ENCODE data around the gene GTF2IRD1. TPM values are rescaled to one million over a fixed set of nuclear protein-coding genes. Genes with fewer than 3 reads are reported as not detected.

Gene GTF2IRD1
- total and polyA plus RNA-seq, 2 of the 13 experiments (the other 11 are each of a cell fraction or from before 2014, with no cell fraction given): 16.5 to 26.7 TPM

DNA sequence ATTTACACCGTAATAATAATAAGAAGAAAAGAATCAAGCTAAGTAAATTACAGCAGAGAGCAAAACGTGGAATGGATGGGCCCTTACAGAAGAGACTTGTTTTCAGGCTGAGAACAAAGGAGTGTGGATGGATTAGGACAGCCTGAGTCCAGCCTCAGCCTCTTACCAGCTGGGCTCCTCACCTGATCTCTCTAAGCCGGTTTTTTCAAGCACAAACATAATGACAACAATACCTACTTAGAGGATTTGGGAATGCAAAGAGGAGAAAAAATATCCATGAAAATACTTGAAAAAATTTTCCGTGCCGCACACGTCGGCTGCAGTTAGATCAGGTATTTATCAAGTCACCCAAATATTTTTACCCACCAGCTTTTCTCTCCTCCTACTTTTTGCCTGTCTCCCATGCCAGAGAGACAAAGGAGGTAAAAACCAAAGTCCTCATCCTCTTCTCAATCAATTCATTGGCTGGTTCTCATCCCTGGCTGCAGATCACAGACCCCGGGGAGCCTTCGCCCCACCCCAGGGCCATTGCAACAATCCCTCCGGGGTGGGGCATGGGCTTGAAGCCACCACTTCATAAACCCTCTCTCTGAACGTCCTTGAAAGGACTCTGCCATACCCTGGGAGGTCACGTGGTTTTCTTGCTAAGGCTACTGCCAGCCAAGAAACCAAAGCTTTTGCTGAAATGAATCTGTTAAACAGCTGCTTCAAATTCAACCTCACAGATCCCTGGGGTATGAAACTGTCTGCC, 174.1 kb downstream of the GTF2IRD1 start (continued):
- 0 out of 2 replicates have a peak, but pooled peaks have one; percentile 19 for TF ChIP-seq ZSCAN9 (CRISPR knock-in tag; IDR thresholded peaks at IDR 0.05; ENCODE audit: borderline replicate concordance)
- TF ChIP-seq ZNF737 (CRISPR knock-in tag; IDR thresholded peaks at IDR 0.05; ENCODE audit: borderline replicate concordance): no peak
- no peak for TF ChIP-seq HMGA1 (CRISPR knock-in tag; conservative IDR thresholded peaks at IDR 0.05)
- no peak for TF ChIP-seq GFI1 (CRISPR knock-in tag; IDR thresholded peaks at IDR 0.05; ENCODE audit: borderline replicate concordance)
- TF ChIP-seq FOXJ3 (CRISPR knock-in tag; IDR thresholded peaks at IDR 0.05; ENCODE audit: borderline replicate concordance): peak; percentile 34; the same call in 1 of the 2 replicates

DNA sequence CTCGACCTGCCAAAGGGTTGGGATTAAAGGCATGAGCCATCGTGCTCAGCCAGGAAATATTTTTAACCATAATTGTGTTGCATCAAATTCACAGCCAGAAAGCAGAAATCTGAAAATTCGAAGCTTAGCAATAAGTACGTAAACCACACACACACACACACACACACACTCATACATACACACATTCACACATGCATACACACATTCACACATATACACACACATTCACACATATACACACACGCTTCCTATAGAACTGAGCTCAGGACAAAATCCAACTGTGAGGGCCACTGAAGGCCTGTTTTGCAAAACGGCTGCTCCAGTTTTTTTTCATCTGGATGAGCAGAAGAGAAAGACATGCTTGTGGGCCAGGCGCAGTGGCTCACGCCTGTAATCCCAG, 178.8 kb downstream of the GTF2IRD1 start:
- Histone ChIP-seq H3K79me2 (ENCODE audit: insufficient read depth, low read length) (no peaks in the 10 kb centered on the region), H3K4me2 (ENCODE audit: low read depth, low read length) (no peak overlapping the region), H2AFZ (ENCODE audit: low read length) (no peak overlapping the region), H3K4me3 (replicated peaks in 1 of 3; ENCODE audit: insufficient read depth in 1 of 3, low read depth in 2 of 3, low read length in 3 of 3) (no peak overlapping the region), H3K36me3 (replicated peaks in 1 of 2; ENCODE audit: control insufficient read depth in 1 of 2, insufficient read depth in 2 of 2, low read length in 2 of 2) (no peaks in the 10 kb centered on the region), H3K9me3 (ENCODE audit: low read length) (no peaks in the 10 kb centered on the region), H3K9ac (ENCODE audit: insufficient read depth, low read depth, low read length) (no peak overlapping the region), H3K4me1 (ENCODE audit: insufficient read depth, low read length) (peaks cover 79% of the 10 kb centered on the region), H3K27me3 (ENCODE audit: control insufficient read depth in 1 of 2, insufficient read depth in 2 of 2, low read length in 2 of 2) (no peaks in the 10 kb centered on the region), H4K20me1 (ENCODE audit: insufficient read depth, low read length) (no peaks in the 10 kb centered on the region), H3K27ac (ENCODE audit: extremely low read length, insufficient read depth, low read length) (no peak overlapping the region)
- ChIA-PET POLR2A (interaction anchor here (1.0 kb wide), 1 partner anchor 22 kb away, joined by 5 read pairs; no protein-coding TSS in a partner anchor), CTCF (ENCODE audit: low intra/inter-chr PET ratio, low total read pairs) (no interaction called here)
- TF ChIP-seq NAIF1 (CRISPR knock-in tag; IDR thresholded peaks at IDR 0.05; ENCODE audit: borderline replicate concordance): no peak
- FAIRE-seq (no peak), ATAC-seq (no peak), DNase-seq (ENCODE audit: low spot score) (no peak)
- BruUV-seq (replicated peaks): no TSS peak
- 79% methylated on average over 8 of the region's 8 CpGs for WGBS (ENCODE audit: low lambda C conversion rate)
- intact Hi-C loops (cut with micrococcal nuclease; ENCODE audit: unreplicated experiment) (no loop called here), in situ Hi-C loops (cut with HindIII; ENCODE audit: extremely low pct_ligation_motif_present, low pct_unique_long_range_greater_than_20kb) (no loop called here)
